Iris pigment epithelial cell (primary cell): ENCODE measurements around the gene RAB11B.
"Not testable (repeated sequence)": the region's sequence is repeated elsewhere in the genome, so short reads cannot be mapped to it uniquely, and the experiment has no call there.

Source experiments
- DNase-seq: peaks from one replicate; pipeline ENCODE4 v3.0.0-alpha.2; 2011; ENCODE audit warnings: low read depth

RAB11B gene

GRCh38 chr19:8389891-8390616 is at the start of gene RAB11B:
RAB11B (plus strand) TSS chr19:8390360; CDS start chr19:8390417, 57 bp downstream.
- peak; percentile 100 for DNase-seq

- DNase-seq = not testable (repeated sequence)
Observed at GRCh38 chr19:8341504-8341903, 48.7 kb upstream of the RAB11B start.

- DNase-seq = no peak
Observed at GRCh38 chr19:8342316-8342683, 47.9 kb upstream of the RAB11B start.

GRCh38 chr19:8342684-8343482 is 47.3 kb upstream of the RAB11B start, which contains the start of gene KANK3:
KANK3 (minus strand) TSS chr19:8343262; CDS start chr19:8337828, 5,434 bp downstream.
- DNase-seq = peak; percentile 95

GRCh38 chr19:8343483-8343844 is 46.7 kb upstream of the RAB11B start:
- no peak for DNase-seq

GRCh38 chr19:8349629-8350372 is 40.4 kb upstream of the RAB11B start:
- not testable (repeated sequence) for DNase-seq

- DNase-seq = no peak
Observed at GRCh38 chr19:8352134-8352827, 37.9 kb upstream of the RAB11B start.

GRCh38 chr19:8352845-8353244 is 37.3 kb upstream of the RAB11B start:
- not testable (repeated sequence) for DNase-seq

GRCh38 chr19:8355631-8356402 is 34.3 kb upstream of the RAB11B start:
- DNase-seq = peak; percentile 99

GRCh38 chr19:8357007-8357521 is 33.1 kb upstream of the RAB11B start:
- no peak for DNase-seq

- DNase-seq = no peak
Observed at GRCh38 chr19:8358948-8359347, 31.2 kb upstream of the RAB11B start.

- DNase-seq = no peak
Observed at GRCh38 chr19:8360196-8360595, 30.0 kb upstream of the RAB11B start.

GRCh38 chr19:8361921-8362793 is 28.0 kb upstream of the RAB11B start:
- peak; percentile 99 for DNase-seq

- peak; percentile 85 for DNase-seq
Observed at GRCh38 chr19:8363803-8364771, 26.1 kb upstream of the RAB11B start, which contains the start of gene ANGPTL4. ANGPTL4 (plus strand) TSS chr19:8364155; CDS start chr19:8364322, 167 bp downstream.

- no peak for DNase-seq
Observed at GRCh38 chr19:8366121-8366581, 24.0 kb upstream of the RAB11B start.

GRCh38 chr19:8366961-8367326 is 23.2 kb upstream of the RAB11B start:
- DNase-seq = peak; percentile 53

- DNase-seq = peak; percentile 95
Observed at GRCh38 chr19:8367327-8368001, 22.7 kb upstream of the RAB11B start.
